B cell (primary cell): ENCODE measurements around the gene CDHR1. TPM values are rescaled to one million over a fixed set of nuclear protein-coding genes. Genes with fewer than 3 reads are reported as not detected.

Source experiments
- ATAC-seq: fragments of 200-7000 bp; cut with Tn5 transposase; one replicate; pipeline ENCODE4 v1.10.0; 2021; ENCODE audit warnings: low read depth, mild to moderate bottlenecking, moderate number of reproducible peaks, moderate library complexity
- CTCF ChIA-PET: fragments of 350-600 bp; sonication (Branson Sonifier 250); formaldehyde crosslinking; loops from one replicate; lab custom pipeline; 2021; ENCODE audit warnings: antibody characterized with exemption, inconsistent platforms; lab: Charles Lee
- POLR2A ChIA-PET: fragments of 350-600 bp; sonication (Branson Sonifier 250); formaldehyde crosslinking; loops from one replicate; lab custom pipeline; 2021; ENCODE audit warnings: antibody characterized with exemption; lab: Charles Lee
- DNase-seq: peaks from one replicate; pipeline ENCODE4 v3.0.0; 2013
- H2AFZ ChIP-seq: 2 replicates; pipeline ENCODE4 v1.6.1; 2012; ENCODE audit warnings: mild to moderate bottlenecking, low read depth, low read length; ENCODE audit not compliant: insufficient read depth, poor library complexity, severe bottlenecking
- H3K27ac ChIP-seq, 2 donors: 1 replicate in 1 of 2; 2 replicates in 1 of 2; pipeline ENCODE4 v1.5.1; 2012 to 2013; ENCODE audit warnings: low read length in 2 of 2, mild to moderate bottlenecking in 2 of 2, moderate library complexity in 1 of 2
- H3K27me3 ChIP-seq, 4 experiments: fragments of 200-600 bp in 1 of 4; sonication (generic) in 1 of 4; replicated peaks in 1 of 4; 1 replicate in 2 of 4; 2 replicates in 2 of 4; pipeline versions ENCODE4 v1.6.1 to v1.7.0; 2013 to 2016; ENCODE audit warnings: low read length in 3 of 4, mild to moderate bottlenecking in 2 of 4, mixed read lengths in 1 of 4, moderate library complexity in 1 of 4; ENCODE audit not compliant: insufficient read depth in 4 of 4, control insufficient read depth in 3 of 4; ENCODE audit errors: control extremely low read depth in 1 of 4
- H3K36me3 ChIP-seq, 2 experiments: replicated peaks in 1 of 2; 1 replicate in 1 of 2; 2 replicates in 1 of 2; pipeline versions ENCODE4 v1.6.1 to v1.7.1; 2013; ENCODE audit warnings: low read length in 1 of 2; ENCODE audit not compliant: insufficient read depth in 2 of 2, control insufficient read depth in 1 of 2; ENCODE audit errors: control extremely low read depth in 1 of 2, extremely low read depth in 1 of 2
- H3K4me1 ChIP-seq, 2 donors: fragments of 200-600 bp in 1 of 2; sonication (generic) in 1 of 2; 1 replicate in 1 of 2; 2 replicates in 1 of 2; pipeline versions ENCODE4 v1.5.1 to v1.6.1; 2013 to 2017; ENCODE audit warnings: low read length in 2 of 2; ENCODE audit not compliant: control insufficient read depth in 2 of 2, insufficient read depth in 2 of 2
- H3K4me2 ChIP-seq: replicated peaks from 2 replicates; pipeline ENCODE3; 2012; ENCODE audit warnings: mild to moderate bottlenecking, low read depth, low read length; ENCODE audit not compliant: poor library complexity, severe bottlenecking
- H3K4me3 ChIP-seq, 5 experiments: fragments of 200-600 bp in 1 of 5; sonication (generic) in 1 of 5; 1 replicate in 3 of 5; 2 replicates in 2 of 5; pipeline versions ENCODE4 v1.5.1 to v1.7.0; 2011 to 2016; ENCODE audit warnings: low read length in 4 of 5, mild to moderate bottlenecking in 4 of 5, low read depth in 2 of 5, control low read depth in 1 of 5, moderate library complexity in 1 of 5; ENCODE audit not compliant: insufficient read depth in 1 of 5; ENCODE audit errors: control extremely low read depth in 1 of 5, extremely low read depth in 1 of 5
- H3K79me2 ChIP-seq: fragments of 200-600 bp; sonication (generic); one replicate; pipeline ENCODE4 v1.6.0; 2016; ENCODE audit warnings: low read length; ENCODE audit not compliant: control insufficient read depth, insufficient read depth
- H3K9ac ChIP-seq: fragments of 200-600 bp; sonication (generic); 2 replicates; pipeline ENCODE4 v1.6.1; 2017; ENCODE audit warnings: mild to moderate bottlenecking, low read length, moderate library complexity
- H3K9me3 ChIP-seq, 3 donors: one replicate each; pipeline versions ENCODE4 v1.6.1 to v1.7.1; 2013; ENCODE audit warnings: low read length in 2 of 3; ENCODE audit not compliant: control insufficient read depth in 2 of 3, insufficient read depth in 1 of 3; ENCODE audit errors: control extremely low read depth in 1 of 3
- H4K20me1 ChIP-seq: 2 replicates; pipeline ENCODE4 v1.6.0; 2012; ENCODE audit warnings: mild to moderate bottlenecking, low read length; ENCODE audit not compliant: insufficient read depth, control insufficient read depth, poor library complexity, severe bottlenecking
- H3K27ac Mint-ChIP-seq: one replicate; pipeline ENCODE4 v1.8.0; 2021; ENCODE audit warnings: mixed read lengths
- H3K27me3 Mint-ChIP-seq: one replicate; pipeline ENCODE4 v1.8.0; 2021; ENCODE audit warnings: mixed read lengths
- H3K4me1 Mint-ChIP-seq: one replicate; pipeline ENCODE4 v1.8.0; 2021; ENCODE audit warnings: mixed read lengths
- H3K4me3 Mint-ChIP-seq: one replicate; pipeline ENCODE4 v1.8.0; 2021; ENCODE audit warnings: mixed read lengths
- H3K9me3 Mint-ChIP-seq: one replicate; pipeline ENCODE4 v1.8.0; 2022; ENCODE audit warnings: mixed read lengths; ENCODE audit not compliant: insufficient read depth
- EZH2 ChIP-seq: IDR thresholded peaks from 2 replicates; pipeline ENCODE4 v1.6.1; 2012; ENCODE audit warnings: borderline replicate concordance, low read depth, mild to moderate bottlenecking, moderate library complexity, low read length; ENCODE audit not compliant: insufficient read depth, poor library complexity, severe bottlenecking
- WGBS: methylation state at CpG from one replicate; pipeline ENCODE4 v1.1.5; 2013; ENCODE audit warnings: missing lambda C conversion rate; ENCODE audit not compliant: insufficient coverage; 5-methylcytosine and 5-hydroxymethylcytosine counted together
- intact Hi-C: fragments of 100-400 bp; cut with micrococcal nuclease; formaldehyde crosslinking; loops from one replicate; pipeline ENCODE4 v1.10.0; 2022
- polyA plus RNA-seq: library from polyadenylated mRNA; depleted of rRNA; stranded (reverse); fragments of >200 nt; gene quantifications from 2 replicates; pipeline ENCODE4 v1.2.3, GENCODE V29; 2012
- total RNA-seq, 2 donors: library from RNA; stranded (reverse); fragments of 120-200 nt in 1 of 2; gene quantifications; 1 replicate in 1 of 2; 2 replicates in 1 of 2; pipeline versions ENCODE4 v1.2.3 to v1.2.4, GENCODE V29; 2013 to 2022
- TF ChIP-seq, protein P1 (sequence below): fragments of 200-600 bp; IDR thresholded peaks from one replicate; pipeline ENCODE4 v1.8.0; 2022; ENCODE audit warnings: antibody characterized with exemption, mild to moderate bottlenecking

The CDHR1 gene
- total and polyA plus RNA-seq, 2 donors (not counting 1 experiment from before 2014, with no cell fraction given), result 0.31 to 1.7 TPM

- intact Hi-C loops, result no loop called here
- Histone ChIP-seq H3K79me2 (no peaks in the 10 kb centered on the region), H2AFZ (no peak overlapping the region), H3K4me1 (no peaks in the 10 kb centered on the region), H3K4me3 (no peak overlapping the region), H3K4me2 (no peak overlapping the region), H3K27ac (no peak overlapping the region), H3K36me3 (no peaks in the 10 kb centered on the region), H3K9ac (no peak overlapping the region), H4K20me1 (no peaks in the 10 kb centered on the region), H3K27me3 (peaks cover 0 to 15% (median 0%) of the 10 kb centered on the region in 4 experiments), H3K9me3 (no peaks in the 10 kb centered on the region)
- Mint-ChIP-seq H3K9me3 (no peaks in the 10 kb centered on the region), H3K27me3 (peaks cover 24% of the 10 kb centered on the region), H3K27ac (no peak overlapping the region), H3K4me3 (no peak overlapping the region), H3K4me1 (no peaks in the 10 kb centered on the region)
- TF ChIP-seq, protein P1, sequence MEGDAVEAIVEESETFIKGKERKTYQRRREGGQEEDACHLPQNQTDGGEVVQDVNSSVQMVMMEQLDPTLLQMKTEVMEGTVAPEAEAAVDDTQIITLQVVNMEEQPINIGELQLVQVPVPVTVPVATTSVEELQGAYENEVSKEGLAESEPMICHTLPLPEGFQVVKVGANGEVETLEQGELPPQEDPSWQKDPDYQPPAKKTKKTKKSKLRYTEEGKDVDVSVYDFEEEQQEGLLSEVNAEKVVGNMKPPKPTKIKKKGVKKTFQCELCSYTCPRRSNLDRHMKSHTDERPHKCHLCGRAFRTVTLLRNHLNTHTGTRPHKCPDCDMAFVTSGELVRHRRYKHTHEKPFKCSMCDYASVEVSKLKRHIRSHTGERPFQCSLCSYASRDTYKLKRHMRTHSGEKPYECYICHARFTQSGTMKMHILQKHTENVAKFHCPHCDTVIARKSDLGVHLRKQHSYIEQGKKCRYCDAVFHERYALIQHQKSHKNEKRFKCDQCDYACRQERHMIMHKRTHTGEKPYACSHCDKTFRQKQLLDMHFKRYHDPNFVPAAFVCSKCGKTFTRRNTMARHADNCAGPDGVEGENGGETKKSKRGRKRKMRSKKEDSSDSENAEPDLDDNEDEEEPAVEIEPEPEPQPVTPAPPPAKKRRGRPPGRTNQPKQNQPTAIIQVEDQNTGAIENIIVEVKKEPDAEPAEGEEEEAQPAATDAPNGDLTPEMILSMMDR, result no peak
- TF ChIP-seq EZH2, result no peak
- DNase-seq, result no peak
- ATAC-seq, result no peak
- ChIA-PET CTCF (no interaction called here), POLR2A (no interaction called here)
- WGBS, result 89% methylated on average over 1 of the region's 1 CpG
Observed at GRCh38 chr10:84230359-84230758, 36.0 kb downstream of the CDHR1 start.

- ChIA-PET CTCF (no interaction called here), POLR2A (no interaction called here)
- Histone ChIP-seq H3K4me3 (no peak overlapping the region), H3K9me3 (peaks cover 0 to 1% (median 0%) of the 10 kb centered on the region in 3 donors), H3K4me1 (no peaks in the 10 kb centered on the region), H4K20me1 (no peaks in the 10 kb centered on the region), H3K36me3 (no peaks in the 10 kb centered on the region), H3K27me3 (peaks cover 0 to 12% (median 0%) of the 10 kb centered on the region in 4 experiments), H2AFZ (no peak overlapping the region), H3K27ac (no peak overlapping the region), H3K4me2 (no peak overlapping the region), H3K79me2 (no peaks in the 10 kb centered on the region), H3K9ac (no peak overlapping the region)
- Mint-ChIP-seq H3K4me3 (no peak overlapping the region), H3K4me1 (no peaks in the 10 kb centered on the region), H3K27me3 (peaks cover 29% of the 10 kb centered on the region), H3K27ac (no peak overlapping the region), H3K9me3 (no peaks in the 10 kb centered on the region)
- WGBS, result 82% methylated on average over 10 of the region's 10 CpGs
- DNase-seq, result no peak
- intact Hi-C loops, result no loop called here
- TF ChIP-seq EZH2, result no peak
- TF ChIP-seq, protein P1, result no peak
- no peak for ATAC-seq
Observed at GRCh38 chr10:84232376-84232775, 38.0 kb downstream of the CDHR1 start.
